Duodenal mucosa (tissue), 2 donors: ENCODE measurements around the gene SHLD1.

Experiments
- H3K27ac ChIP-seq: one replicate; pipeline ENCODE4 v1.7.0; 2013; ENCODE audit warnings: low read depth, low read length
- H3K27me3 ChIP-seq, 2 donors: one replicate each; pipeline ENCODE4 v1.7.0; 2013; ENCODE audit warnings: low read length in 2 of 2, control low read depth in 1 of 2; ENCODE audit not compliant: insufficient read depth in 2 of 2, control insufficient read depth in 1 of 2
- H3K36me3 ChIP-seq, 2 donors: one replicate each; pipeline ENCODE4 v1.7.0; 2013; ENCODE audit warnings: low read length in 2 of 2, control low read depth in 1 of 2; ENCODE audit not compliant: insufficient read depth in 2 of 2, control insufficient read depth in 1 of 2
- H3K4me1 ChIP-seq, 2 donors: one replicate each; pipeline ENCODE4 v1.7.0; 2013; ENCODE audit warnings: low read length in 2 of 2, control low read depth in 1 of 2; ENCODE audit not compliant: insufficient read depth in 2 of 2, control insufficient read depth in 1 of 2
- H3K4me3 ChIP-seq, 2 donors: one replicate each; pipeline ENCODE4 v1.7.0; 2013; ENCODE audit warnings: low read length in 2 of 2, low read depth in 1 of 2
- H3K9ac ChIP-seq, 2 donors: one replicate each; pipeline ENCODE4 v1.7.0; 2013; ENCODE audit warnings: low read length in 2 of 2, low read depth in 1 of 2
- H3K9me3 ChIP-seq, 2 donors: one replicate each; pipeline ENCODE4 v1.7.0; 2013; ENCODE audit warnings: low read length in 2 of 2, control low read depth in 1 of 2; ENCODE audit not compliant: control insufficient read depth in 1 of 2

Gene SHLD1

GRCh38 chr20:5827861-5828260 is 77.7 kb downstream of the SHLD1 start:
- H3K27me3 ChIP-seq, result no peaks in the 10 kb centered on the region
- H3K9ac ChIP-seq, result no peak overlapping the region
- no peak overlapping the region for H3K4me3 ChIP-seq
- H3K4me1 ChIP-seq, result peaks cover 9 to 13% of the 10 kb centered on the region in 2 donors
- H3K9me3 ChIP-seq, result no peaks in the 10 kb centered on the region
- no peaks in the 10 kb centered on the region for H3K36me3 ChIP-seq
- H3K27ac ChIP-seq, result no peak overlapping the region

GRCh38 chr20:5829241-5829809 is 79.1 kb downstream of the SHLD1 start:
- H3K27ac ChIP-seq, result no peak overlapping the region
- no peak overlapping the region for H3K9ac ChIP-seq
- H3K9me3 ChIP-seq, result no peaks in the 10 kb centered on the region
- peaks cover 9 to 13% of the 10 kb centered on the region in 2 donors for H3K4me1 ChIP-seq
- no peaks in the 10 kb centered on the region for H3K36me3 ChIP-seq
- no peak overlapping the region for H3K4me3 ChIP-seq
- no peaks in the 10 kb centered on the region for H3K27me3 ChIP-seq

DNA sequence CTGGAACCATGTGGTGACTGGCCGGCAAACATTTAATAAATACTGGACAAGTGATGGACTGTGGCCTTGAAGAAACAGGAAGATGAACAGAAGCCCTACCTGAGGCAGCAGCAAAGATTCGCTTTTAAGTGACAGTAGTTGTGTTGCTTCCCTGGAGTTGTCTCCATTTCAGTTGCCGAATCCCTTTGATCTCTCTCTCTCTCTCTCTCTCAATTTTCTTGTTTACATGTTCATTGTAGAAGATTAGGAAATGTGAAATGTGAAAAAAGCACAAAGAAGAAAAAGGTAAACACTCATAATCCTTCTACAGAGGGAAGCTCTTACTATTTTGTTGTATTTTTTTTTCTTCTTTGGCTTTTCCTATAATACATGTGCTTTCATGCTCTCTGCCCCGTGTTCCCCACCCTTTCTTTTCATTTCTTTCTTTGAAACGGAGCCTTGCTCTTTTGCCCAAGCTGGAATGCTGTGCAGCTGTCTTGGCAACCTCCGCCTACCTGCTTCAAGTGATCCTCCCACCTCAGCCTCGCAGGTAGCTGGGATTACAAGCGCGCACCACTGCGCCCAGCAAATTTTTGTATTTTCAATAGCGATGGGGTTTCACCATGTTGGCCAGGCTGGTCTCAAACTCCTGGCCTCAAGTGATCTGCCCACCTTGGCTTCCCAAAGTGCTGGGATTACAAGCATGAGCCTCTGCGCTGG is 81.5 kb downstream of the SHLD1 start:
- Histone ChIP-seq H3K27ac (no peak overlapping the region), H3K9me3 (no peaks in the 10 kb centered on the region), H3K4me3 (no peak overlapping the region), H3K27me3 (no peaks in the 10 kb centered on the region), H3K4me1 (peaks cover 18 to 27% of the 10 kb centered on the region in 2 donors), H3K36me3 (no peaks in the 10 kb centered on the region), H3K9ac (no peak overlapping the region)

DNA sequence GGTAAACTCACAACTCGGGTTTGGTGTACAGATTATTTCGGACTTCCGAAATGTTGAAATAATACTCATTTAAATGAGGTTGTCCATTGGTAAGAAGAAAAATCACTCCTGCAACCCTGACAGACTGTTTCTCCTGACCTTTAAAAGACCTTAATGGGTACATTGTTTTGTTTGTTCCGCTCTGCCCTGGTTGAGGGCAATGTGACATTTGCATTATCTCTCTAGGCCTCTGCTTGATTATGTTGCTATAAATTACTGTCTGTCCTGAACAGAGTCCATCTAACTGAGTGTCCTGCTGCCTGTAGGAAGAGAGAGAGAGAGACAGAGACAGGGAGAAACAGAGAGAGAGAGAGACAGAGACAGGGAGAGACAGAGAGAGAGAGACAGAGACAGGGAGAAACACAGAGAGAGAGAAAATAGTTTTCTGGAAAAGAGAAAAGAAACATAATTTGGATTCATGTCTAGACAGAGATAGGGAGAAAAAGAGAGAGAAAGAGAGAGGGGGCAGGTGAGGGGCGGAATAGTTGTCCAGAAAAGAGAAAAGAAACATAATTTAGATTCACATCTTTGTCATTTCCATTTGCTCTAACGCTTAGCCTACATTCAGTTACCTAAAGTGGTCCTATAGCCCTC is 83.2 kb downstream of the SHLD1 start:
- no peak overlapping the region for H3K9ac ChIP-seq
- H3K4me1 ChIP-seq, result peaks cover 9 to 16% of the 10 kb centered on the region in 2 donors
- no peak overlapping the region for H3K27ac ChIP-seq
- H3K4me3 ChIP-seq, result no peak overlapping the region
- H3K36me3 ChIP-seq, result no peaks in the 10 kb centered on the region
- no peaks in the 10 kb centered on the region for H3K27me3 ChIP-seq
- H3K9me3 ChIP-seq, result no peaks in the 10 kb centered on the region

DNA sequence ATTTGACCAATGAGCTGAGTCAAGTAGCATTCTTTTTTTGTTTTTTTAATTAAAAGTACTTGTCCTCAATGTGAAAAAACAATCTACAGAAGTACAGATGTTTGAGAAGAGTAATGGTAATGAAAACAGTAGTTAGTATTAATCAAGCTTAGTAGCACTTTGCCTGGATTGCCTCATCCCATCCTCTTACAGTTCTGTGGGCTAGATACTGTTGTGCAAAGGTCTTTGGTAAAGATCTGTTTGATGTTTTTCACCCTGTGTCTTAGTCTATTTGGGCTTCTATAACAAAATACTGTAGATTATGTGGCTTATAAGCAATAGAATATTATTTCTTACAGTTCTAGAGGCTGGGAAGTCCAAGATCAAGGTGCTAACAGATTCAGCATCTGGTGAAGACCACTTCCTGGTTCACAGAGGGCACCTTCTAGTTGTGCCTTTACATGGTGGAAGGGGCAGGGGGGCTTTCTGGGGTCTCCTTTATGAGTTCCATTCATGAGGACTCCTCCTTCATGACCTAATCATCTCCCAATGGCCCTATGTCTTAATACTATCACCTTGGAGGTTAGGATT is 84.3 kb downstream of the SHLD1 start:
- Histone ChIP-seq H3K4me3 (no peak overlapping the region), H3K4me1 (peaks cover 9 to 16% of the 10 kb centered on the region in 2 donors), H3K27me3 (no peaks in the 10 kb centered on the region), H3K36me3 (no peaks in the 10 kb centered on the region), H3K9ac (no peak overlapping the region), H3K9me3 (no peaks in the 10 kb centered on the region), H3K27ac (no peak overlapping the region)

- Histone ChIP-seq H3K9ac (no peak overlapping the region), H3K27ac (no peak overlapping the region), H3K36me3 (no peaks in the 10 kb centered on the region), H3K4me1 (peaks cover 9 to 16% of the 10 kb centered on the region in 2 donors), H3K27me3 (no peaks in the 10 kb centered on the region), H3K9me3 (no peaks in the 10 kb centered on the region), H3K4me3 (no peak overlapping the region)
Observed at GRCh38 chr20:5835321-5835821, 85.2 kb downstream of the SHLD1 start.

GRCh38 chr20:5835871-5836270 is 85.7 kb downstream of the SHLD1 start:
- H3K9ac ChIP-seq, result no peak overlapping the region
- H3K9me3 ChIP-seq, result no peaks in the 10 kb centered on the region
- no peak overlapping the region for H3K27ac ChIP-seq
- no peaks in the 10 kb centered on the region for H3K36me3 ChIP-seq
- no peak overlapping the region for H3K4me3 ChIP-seq
- peaks cover 9 to 16% of the 10 kb centered on the region in 2 donors for H3K4me1 ChIP-seq
- no peaks in the 10 kb centered on the region for H3K27me3 ChIP-seq

DNA sequence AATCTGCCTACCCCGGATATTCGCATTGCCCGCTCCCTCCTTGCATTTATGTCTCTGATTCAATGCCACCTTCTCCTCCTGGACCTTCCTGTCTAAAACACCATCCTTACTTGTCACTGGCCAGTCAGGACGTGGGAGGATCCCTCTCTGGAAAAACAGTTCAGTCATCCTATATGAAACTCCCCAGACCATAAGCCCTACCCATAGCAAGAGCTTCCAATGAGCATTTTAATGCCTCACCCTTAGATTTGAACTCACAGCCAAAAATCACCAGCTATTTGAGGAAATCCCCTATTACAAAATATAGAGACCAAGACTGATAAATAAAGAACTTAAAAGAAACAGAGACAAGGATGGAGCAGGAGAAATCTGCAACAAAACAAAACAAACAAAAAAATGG is 86.4 kb downstream of the SHLD1 start:
- Histone ChIP-seq H3K27me3 (no peaks in the 10 kb centered on the region), H3K36me3 (no peaks in the 10 kb centered on the region), H3K9me3 (no peaks in the 10 kb centered on the region), H3K27ac (no peak overlapping the region), H3K4me1 (peaks cover 9 to 17% of the 10 kb centered on the region in 2 donors), H3K4me3 (no peak overlapping the region), H3K9ac (no peak overlapping the region)

GRCh38 chr20:5840411-5841002 is 90.3 kb downstream of the SHLD1 start:
- Histone ChIP-seq H3K9ac (no peak overlapping the region), H3K36me3 (no peaks in the 10 kb centered on the region), H3K27me3 (no peaks in the 10 kb centered on the region), H3K4me3 (no peak overlapping the region), H3K9me3 (no peaks in the 10 kb centered on the region), H3K4me1 (peaks cover 6 to 28% of the 10 kb centered on the region in 2 donors), H3K27ac (no peak overlapping the region)

GRCh38 chr20:5841522-5841921 is 91.3 kb downstream of the SHLD1 start:
- Histone ChIP-seq H3K9me3 (no peaks in the 10 kb centered on the region), H3K27me3 (no peaks in the 10 kb centered on the region), H3K36me3 (no peaks in the 10 kb centered on the region), H3K27ac (no peak overlapping the region), H3K4me1 (peaks cover 0 to 18% of the 10 kb centered on the region in 2 donors), H3K4me3 (no peak overlapping the region), H3K9ac (no peak overlapping the region)
